ENCODE data around the gene FAM131A. TPM values are rescaled to one million over a fixed set of nuclear protein-coding genes. Genes with fewer than 3 reads are reported as not detected.
A peak's percentile ranks its signal among the peaks of the same experiment; 100 is the strongest.

FAM131A gene
- total and polyA plus RNA-seq, 2 donors (not counting 3 experiments of a cell fraction or from before 2014, with no cell fraction given) = 19.9 to 29.9 TPM

DNA sequence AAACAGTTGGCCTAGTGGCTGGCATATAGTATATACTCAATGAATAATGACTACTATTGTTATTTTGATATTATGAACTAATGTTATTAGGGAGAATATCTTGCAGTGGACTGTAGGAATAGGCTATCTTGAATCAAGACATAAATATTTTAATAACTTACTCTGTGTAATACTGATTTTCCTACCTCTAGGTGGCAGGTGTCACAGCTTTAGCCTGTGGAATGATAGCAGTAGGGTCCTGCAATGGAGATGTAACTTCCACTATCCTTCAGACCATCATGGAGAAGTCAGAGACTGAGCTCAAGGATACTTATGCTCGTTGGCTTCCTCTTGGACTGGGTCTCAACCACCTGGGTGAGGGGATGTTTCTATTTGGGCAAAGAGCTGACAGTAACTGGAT, 31.8 kb upstream of the FAM131A start:
- Histone ChIP-seq H3K4me3 (replicated peaks in 1 of 3; ENCODE audit: insufficient read depth in 1 of 3, low read depth in 1 of 3, low read length in 3 of 3) (no peak overlapping the region), H3K9me3 (replicated peaks; ENCODE audit: control insufficient read depth, insufficient read depth, low read length) (no peaks in the 10 kb centered on the region), H3K4me2 (ENCODE audit: insufficient read depth, low read length) (no peak overlapping the region), H4K20me1 (replicated peaks; ENCODE audit: control insufficient read depth, extremely low read depth, insufficient read depth, low read length) (no peaks in the 10 kb centered on the region), H3K9ac (replicated peaks; ENCODE audit: extremely low read depth, insufficient read depth, low read length) (no peak overlapping the region), H3K4me1 (ENCODE audit: control insufficient read depth, extremely low read depth, insufficient read depth, low read length) (peaks cover 3% of the 10 kb centered on the region), H3K9me1 (replicated peaks; ENCODE audit: control insufficient read depth, extremely low read depth, insufficient read depth, low read length) (no peaks in the 10 kb centered on the region), H3K36me3 (ENCODE audit: control insufficient read depth in 2 of 2, extremely low read depth in 1 of 2, insufficient read depth in 2 of 2, low read length in 2 of 2) (peaks cover 44 to 53% of the 10 kb centered on the region in 2 experiments), H3K27me3 (ENCODE audit: control insufficient read depth in 2 of 2, insufficient read depth in 2 of 2, low read length in 2 of 2) (no peaks in the 10 kb centered on the region), H3K79me2 (ENCODE audit: control insufficient read depth, insufficient read depth, low read length) (peaks cover 39% of the 10 kb centered on the region), H2AFZ (ENCODE audit: low read depth, low read length) (no peak overlapping the region), H3K27ac (ENCODE audit: insufficient read depth, low read depth, low read length) (no peak overlapping the region)
- intact Hi-C loops (cut with micrococcal nuclease) = no loop called here
- peak; percentile 55 for FAIRE-seq
- no TSS peak for BruUV-seq (replicated peaks)
- POLR2A ChIA-PET = no interaction called here
- no peak for TF ChIP-seq EZH2 (IDR thresholded peaks at IDR 0.05; ENCODE audit: borderline replicate concordance, low read depth, low read length, severe bottlenecking)
- TF ChIP-seq, protein P1, sequence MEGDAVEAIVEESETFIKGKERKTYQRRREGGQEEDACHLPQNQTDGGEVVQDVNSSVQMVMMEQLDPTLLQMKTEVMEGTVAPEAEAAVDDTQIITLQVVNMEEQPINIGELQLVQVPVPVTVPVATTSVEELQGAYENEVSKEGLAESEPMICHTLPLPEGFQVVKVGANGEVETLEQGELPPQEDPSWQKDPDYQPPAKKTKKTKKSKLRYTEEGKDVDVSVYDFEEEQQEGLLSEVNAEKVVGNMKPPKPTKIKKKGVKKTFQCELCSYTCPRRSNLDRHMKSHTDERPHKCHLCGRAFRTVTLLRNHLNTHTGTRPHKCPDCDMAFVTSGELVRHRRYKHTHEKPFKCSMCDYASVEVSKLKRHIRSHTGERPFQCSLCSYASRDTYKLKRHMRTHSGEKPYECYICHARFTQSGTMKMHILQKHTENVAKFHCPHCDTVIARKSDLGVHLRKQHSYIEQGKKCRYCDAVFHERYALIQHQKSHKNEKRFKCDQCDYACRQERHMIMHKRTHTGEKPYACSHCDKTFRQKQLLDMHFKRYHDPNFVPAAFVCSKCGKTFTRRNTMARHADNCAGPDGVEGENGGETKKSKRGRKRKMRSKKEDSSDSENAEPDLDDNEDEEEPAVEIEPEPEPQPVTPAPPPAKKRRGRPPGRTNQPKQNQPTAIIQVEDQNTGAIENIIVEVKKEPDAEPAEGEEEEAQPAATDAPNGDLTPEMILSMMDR (IDR thresholded peaks at IDR 0.05; ENCODE audit: extremely low read depth in 1 of 2, insufficient read depth in 1 of 2, low read depth in 1 of 2, low read length in 2 of 2) = peak; percentile 23 to 29
- DNase-seq (ENCODE audit: low read depth, low spot score) = peak; percentile 42
- CTCF ChIA-PET = interaction anchor here (0.5 to 2.3 kb wide), 8 partner anchors 10 to 239 kb away, joined by 3 to 10 read pairs (median 4); partner anchors contain the start of gene FAM131A
- dilution Hi-C loops (cut with MboI; ENCODE audit: extremely low pct_ligation_motif_present, low sequenced_read_pairs) = no loop called here

DNA sequence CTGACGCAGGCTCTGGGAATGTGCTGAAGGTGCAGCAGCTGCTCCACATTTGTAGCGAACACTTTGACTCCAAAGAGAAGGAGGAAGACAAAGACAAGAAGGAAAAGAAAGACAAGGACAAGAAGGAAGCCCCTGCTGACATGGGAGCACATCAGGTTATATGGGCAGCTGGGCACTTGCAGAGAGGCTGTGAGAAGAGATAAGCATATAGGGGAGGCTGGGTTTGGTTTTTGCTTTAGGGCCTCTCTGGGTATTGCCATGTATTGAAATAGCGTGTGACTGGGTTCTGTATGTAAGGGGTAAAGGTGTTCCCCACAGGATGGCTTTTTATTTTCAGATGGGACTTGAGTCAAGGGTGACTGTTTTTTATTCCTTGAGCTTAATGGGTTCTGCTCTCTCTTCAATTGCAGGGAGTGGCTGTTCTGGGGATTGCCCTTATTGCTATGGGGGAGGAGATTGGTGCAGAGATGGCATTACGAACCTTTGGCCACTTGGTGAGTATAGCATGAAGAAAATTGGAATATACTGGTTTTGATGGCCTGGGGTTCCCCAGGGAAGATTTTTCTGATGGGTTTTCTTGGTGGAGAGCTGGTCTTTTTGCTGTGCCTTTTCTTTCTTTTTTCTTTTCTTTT, 30.9 kb upstream of the FAM131A start:
- intact Hi-C loops (cut with micrococcal nuclease) = no loop called here
- Histone ChIP-seq H3K9ac (replicated peaks; ENCODE audit: extremely low read depth, insufficient read depth, low read length) (no peak overlapping the region), H4K20me1 (replicated peaks; ENCODE audit: control insufficient read depth, extremely low read depth, insufficient read depth, low read length) (no peaks in the 10 kb centered on the region), H3K4me3 (replicated peaks in 1 of 3; ENCODE audit: insufficient read depth in 1 of 3, low read depth in 1 of 3, low read length in 3 of 3) (no peak overlapping the region), H2AFZ (ENCODE audit: low read depth, low read length) (no peak overlapping the region), H3K9me1 (replicated peaks; ENCODE audit: control insufficient read depth, extremely low read depth, insufficient read depth, low read length) (no peaks in the 10 kb centered on the region), H3K27ac (ENCODE audit: insufficient read depth, low read depth, low read length) (no peak overlapping the region), H3K36me3 (ENCODE audit: control insufficient read depth in 2 of 2, extremely low read depth in 1 of 2, insufficient read depth in 2 of 2, low read length in 2 of 2) (peaks cover 42 to 51% of the 10 kb centered on the region in 2 experiments), H3K4me1 (ENCODE audit: control insufficient read depth, extremely low read depth, insufficient read depth, low read length) (no peaks in the 10 kb centered on the region), H3K79me2 (ENCODE audit: control insufficient read depth, insufficient read depth, low read length) (peaks cover 31% of the 10 kb centered on the region), H3K4me2 (ENCODE audit: insufficient read depth, low read length) (no peak overlapping the region), H3K27me3 (ENCODE audit: control insufficient read depth in 2 of 2, insufficient read depth in 2 of 2, low read length in 2 of 2) (no peaks in the 10 kb centered on the region), H3K9me3 (replicated peaks; ENCODE audit: control insufficient read depth, insufficient read depth, low read length) (no peaks in the 10 kb centered on the region)
- no TSS peak for BruUV-seq (replicated peaks)
- ChIA-PET CTCF (interaction anchor here (0.7 to 2.3 kb wide), 6 partner anchors 14 to 238 kb away, joined by 3 to 10 read pairs (median 4); partner anchors contain the start of gene FAM131A), POLR2A (no interaction called here)
- FAIRE-seq (no peak), DNase-seq (ENCODE audit: low read depth, low spot score) (no peak)
- TF ChIP-seq, protein P2, sequence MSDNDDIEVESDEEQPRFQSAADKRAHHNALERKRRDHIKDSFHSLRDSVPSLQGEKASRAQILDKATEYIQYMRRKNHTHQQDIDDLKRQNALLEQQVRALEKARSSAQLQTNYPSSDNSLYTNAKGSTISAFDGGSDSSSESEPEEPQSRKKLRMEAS (IDR thresholded peaks at IDR 0.05; ENCODE audit: insufficient read depth, insufficient read length) = no peak
- TF ChIP-seq FOS (IDR thresholded peaks at IDR 0.05; ENCODE audit: borderline replicate concordance, insufficient read depth, low read length) (no peak), POLR2AphosphoS5 (IDR thresholded peaks at IDR 0.05; ENCODE audit: insufficient read depth, low read depth, low read length) (no peak), POLR2A (IDR thresholded peaks at IDR 0.05; ENCODE audit: low read depth, low read length) (no peak), GATA2 (IDR thresholded peaks at IDR 0.05; ENCODE audit: insufficient read depth, insufficient read length, low read depth, low read length) (no peak), EZH2 (IDR thresholded peaks at IDR 0.05; ENCODE audit: borderline replicate concordance, low read depth, low read length, severe bottlenecking) (no peak), MYC (IDR thresholded peaks at IDR 0.05; ENCODE audit: low read depth, low read length) (no peak), JUN (IDR thresholded peaks at IDR 0.05; ENCODE audit: borderline replicate concordance, insufficient read depth, insufficient read length, low read depth) (no peak)
- TF ChIP-seq, protein P1 (IDR thresholded peaks at IDR 0.05; ENCODE audit: extremely low read depth in 1 of 2, insufficient read depth in 1 of 2, low read depth in 1 of 2, low read length in 2 of 2) = no peak
- dilution Hi-C loops (cut with MboI; ENCODE audit: extremely low pct_ligation_motif_present, low sequenced_read_pairs) = no loop called here

Measured in endothelial cell of umbilical vein (primary cell).